Gastrocnemius medialis (tissue), 4 donors: ENCODE data around the gene TMEM51. TPM values are rescaled to one million over a fixed set of nuclear protein-coding genes. Genes with fewer than 3 reads are reported as not detected.

Source experiments
- ATAC-seq, 2 donors: fragments of 150-250 bp; one replicate each; pipeline ENCODE4 v1.9.1; 2016
- DNase-seq, 2 donors: peaks; one replicate each; pipeline ENCODE4 v3.0.0-alpha.2; 2019
- H3K27ac ChIP-seq, 4 donors: fragments of 200-600 bp; sonication (generic); 1 replicate in 1 of 4; 2 replicates in 3 of 4; pipeline ENCODE4 v1.5.1; 2016 to 2018; ENCODE audit warnings: mild to moderate bottlenecking in 2 of 4, moderate library complexity in 1 of 4
- H3K27me3 ChIP-seq, 3 donors: fragments of 200-600 bp; sonication (generic) in 2 of 3; 1 replicate in 1 of 3; 2 replicates in 2 of 3; pipeline versions ENCODE4 v1.5.1 to v1.6.0; 2016 to 2019; ENCODE audit warnings: mild to moderate bottlenecking in 1 of 3, moderate library complexity in 1 of 3
- H3K36me3 ChIP-seq, 2 donors: fragments of 200-600 bp; sonication (generic) in 1 of 2; one replicate each; pipeline ENCODE4 v1.5.1; 2017 to 2018
- H3K4me1 ChIP-seq, 2 donors: fragments of 200-600 bp; sonication (generic) in 1 of 2; one replicate each; pipeline ENCODE4 v1.5.1; 2016 to 2017; ENCODE audit warnings: mild to moderate bottlenecking in 2 of 2
- H3K4me3 ChIP-seq, 4 donors: fragments of 200-600 bp; sonication (generic) in 3 of 4; 1 replicate in 1 of 4; 2 replicates in 3 of 4; pipeline ENCODE4 v1.5.1; 2016 to 2019; ENCODE audit warnings: mild to moderate bottlenecking in 2 of 4
- H3K9me3 ChIP-seq, 3 donors: fragments of 200-600 bp; sonication (generic) in 2 of 3; 1 replicate in 1 of 3; 2 replicates in 2 of 3; pipeline ENCODE4 v1.5.1; 2016 to 2019
- POLR2A ChIP-seq, 2 donors: fragments of 450-650 bp; IDR thresholded peaks; one replicate each; pipeline ENCODE4 v1.6.1; 2017; ENCODE audit warnings: antibody characterized with exemption in 2 of 2, mild to moderate bottlenecking in 2 of 2, moderate library complexity in 2 of 2
- in situ Hi-C, 4 donors: fragments of 200-750 bp; cut with MboI; loops; one replicate each; pipeline versions ENCODE4 v1.15.0 to v1.8.0; 2017; ENCODE audit warnings: low sequenced_read_pairs in 4 of 4
- intact Hi-C: fragments of 100-400 bp; cut with DNase I; formaldehyde crosslinking; loops from one replicate; pipeline ENCODE4 v1.15.1; 2023; ENCODE audit warnings: low total_unique reads
- total RNA-seq, 4 donors: library from RNA; depleted of rRNA; stranded (reverse); fragments of >200 nt; gene quantifications; one replicate each; pipeline versions ENCODE4 v1.1.0 to v1.2.3, GENCODE V29; 2016
- TF ChIP-seq, protein P1 (sequence below), 5 experiments: fragments of 450-650 bp in 3 of 5; fragments of 200-600 bp in 2 of 5; sonication (generic) in 2 of 5; IDR thresholded peaks in 4 of 5; conservative IDR thresholded peaks in 1 of 5; 1 replicate in 4 of 5; 2 replicates in 1 of 5; pipeline ENCODE4 v1.5.1; 2016 to 2019; ENCODE audit warnings: antibody characterized with exemption in 5 of 5, mild to moderate bottlenecking in 3 of 5, moderate library complexity in 3 of 5

The TMEM51 gene
- total RNA-seq, 4 donors from 2014 or later: 0.73 to 2.7 (median 1.8) TPM; not detected in 1

DNA sequence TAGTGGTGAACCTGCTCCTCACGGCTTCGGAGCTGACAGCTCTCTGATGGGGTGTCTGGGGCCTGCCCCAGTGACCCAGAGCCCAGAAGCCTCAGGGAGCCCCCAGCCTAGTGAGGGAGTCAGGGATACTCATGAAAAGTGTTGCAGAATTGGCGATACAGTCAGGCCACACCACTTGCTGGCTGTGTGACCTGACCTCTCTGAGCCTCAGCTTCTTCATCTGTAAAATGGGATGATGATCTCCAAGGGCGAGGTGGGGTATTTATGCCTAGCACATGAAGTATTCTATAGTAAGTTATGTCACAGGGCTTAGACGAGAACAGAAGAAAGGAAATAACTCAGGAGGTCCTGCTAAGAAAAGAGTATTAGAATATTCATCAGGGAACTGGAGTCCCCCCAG, 1.6 kb downstream of the TMEM51 start:
- no peak overlapping the region for H3K27ac ChIP-seq
- no peak for DNase-seq
- no peak for ATAC-seq
- H3K36me3 ChIP-seq: no peaks in the 10 kb centered on the region
- H3K4me3 ChIP-seq: no peak overlapping the region
- TF ChIP-seq POLR2A (IDR thresholded peaks at IDR 0.05): no peak
- TF ChIP-seq, protein P1, sequence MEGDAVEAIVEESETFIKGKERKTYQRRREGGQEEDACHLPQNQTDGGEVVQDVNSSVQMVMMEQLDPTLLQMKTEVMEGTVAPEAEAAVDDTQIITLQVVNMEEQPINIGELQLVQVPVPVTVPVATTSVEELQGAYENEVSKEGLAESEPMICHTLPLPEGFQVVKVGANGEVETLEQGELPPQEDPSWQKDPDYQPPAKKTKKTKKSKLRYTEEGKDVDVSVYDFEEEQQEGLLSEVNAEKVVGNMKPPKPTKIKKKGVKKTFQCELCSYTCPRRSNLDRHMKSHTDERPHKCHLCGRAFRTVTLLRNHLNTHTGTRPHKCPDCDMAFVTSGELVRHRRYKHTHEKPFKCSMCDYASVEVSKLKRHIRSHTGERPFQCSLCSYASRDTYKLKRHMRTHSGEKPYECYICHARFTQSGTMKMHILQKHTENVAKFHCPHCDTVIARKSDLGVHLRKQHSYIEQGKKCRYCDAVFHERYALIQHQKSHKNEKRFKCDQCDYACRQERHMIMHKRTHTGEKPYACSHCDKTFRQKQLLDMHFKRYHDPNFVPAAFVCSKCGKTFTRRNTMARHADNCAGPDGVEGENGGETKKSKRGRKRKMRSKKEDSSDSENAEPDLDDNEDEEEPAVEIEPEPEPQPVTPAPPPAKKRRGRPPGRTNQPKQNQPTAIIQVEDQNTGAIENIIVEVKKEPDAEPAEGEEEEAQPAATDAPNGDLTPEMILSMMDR (IDR thresholded peaks at IDR 0.05 in 4 of 5, conservative IDR thresholded peaks at IDR 0.05 in 1 of 5): no peak
- H3K4me1 ChIP-seq: peaks cover 0 to 14% of the 10 kb centered on the region in 2 donors
- H3K27me3 ChIP-seq: peaks cover 7 to 24% (median 17%) of the 10 kb centered on the region in 3 donors
- intact Hi-C loops (loop anchor here (10.0 kb wide), 1 partner anchor 150 kb away; no protein-coding TSS in a partner anchor), in situ Hi-C loops (loop anchor here in 1 of 4 donors (10.0 kb wide), 1 partner anchor 120 kb away; no protein-coding TSS in a partner anchor)
- no peaks in the 10 kb centered on the region for H3K9me3 ChIP-seq

DNA sequence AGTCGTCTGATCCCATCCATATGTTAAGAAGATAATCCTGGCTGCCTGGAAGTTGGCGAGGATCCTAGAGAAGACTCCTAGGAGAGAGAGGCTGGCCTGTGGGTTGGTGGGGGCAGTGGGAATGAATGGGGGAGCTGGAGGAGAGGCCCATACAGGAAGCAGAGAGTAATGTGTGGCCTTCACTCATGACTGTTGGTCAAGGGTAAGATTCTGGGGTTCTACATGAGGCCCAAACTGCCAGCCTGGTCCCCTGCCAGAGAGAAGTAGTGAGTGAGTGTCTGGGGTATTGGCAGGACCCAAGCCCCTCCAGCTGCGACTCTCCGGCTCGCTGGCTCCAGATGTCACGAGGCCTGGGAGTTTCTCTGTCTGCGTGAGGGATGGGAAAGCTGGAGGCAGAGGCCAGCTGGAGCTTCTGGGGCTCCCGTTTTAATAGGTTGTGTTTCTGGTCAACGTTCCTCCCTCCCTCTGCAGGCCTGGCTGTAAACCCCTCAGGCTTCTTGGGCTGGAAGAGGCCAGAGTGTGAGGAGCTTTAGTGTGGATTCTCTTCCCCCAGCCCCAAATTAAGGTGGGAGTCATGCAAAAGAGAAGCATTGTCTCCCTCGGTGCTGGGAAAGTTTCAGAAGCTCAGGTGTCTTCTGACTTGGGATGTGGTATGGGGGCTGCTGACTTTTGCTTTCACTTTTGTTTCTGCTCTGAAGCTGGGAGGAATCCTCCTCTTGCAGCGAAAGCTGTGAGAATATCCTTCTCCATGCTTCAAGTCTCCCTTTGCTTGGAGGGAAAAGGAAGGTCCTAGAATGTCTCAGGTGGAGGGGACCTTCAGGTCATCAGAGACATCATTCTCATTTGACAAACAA, 2.6 kb downstream of the TMEM51 start:
- in situ Hi-C loops: loop anchor here in 1 of 4 donors (10.0 kb wide), 1 partner anchor 119 kb away; no protein-coding TSS in a partner anchor
- H3K4me3 ChIP-seq: peak overlapping the region in 1 of 4 donors; percentile 37
- peaks cover 7 to 23% (median 12%) of the 10 kb centered on the region in 3 donors for H3K27me3 ChIP-seq
- ATAC-seq: no peak
- DNase-seq: no peak
- no peaks in the 10 kb centered on the region for H3K9me3 ChIP-seq
- H3K27ac ChIP-seq: peak overlapping the region in 2 of 4 donors; percentile 21 to 41
- peaks cover 0 to 14% of the 10 kb centered on the region in 2 donors for H3K4me1 ChIP-seq
- no peaks in the 10 kb centered on the region for H3K36me3 ChIP-seq
- TF ChIP-seq POLR2A (IDR thresholded peaks at IDR 0.05): no peak
- TF ChIP-seq, protein P1 (IDR thresholded peaks at IDR 0.05 in 4 of 5, conservative IDR thresholded peaks at IDR 0.05 in 1 of 5): no peak
- intact Hi-C loops: loop anchor here (10.0 kb wide), 1 partner anchor 149 kb away; no protein-coding TSS in a partner anchor

DNA sequence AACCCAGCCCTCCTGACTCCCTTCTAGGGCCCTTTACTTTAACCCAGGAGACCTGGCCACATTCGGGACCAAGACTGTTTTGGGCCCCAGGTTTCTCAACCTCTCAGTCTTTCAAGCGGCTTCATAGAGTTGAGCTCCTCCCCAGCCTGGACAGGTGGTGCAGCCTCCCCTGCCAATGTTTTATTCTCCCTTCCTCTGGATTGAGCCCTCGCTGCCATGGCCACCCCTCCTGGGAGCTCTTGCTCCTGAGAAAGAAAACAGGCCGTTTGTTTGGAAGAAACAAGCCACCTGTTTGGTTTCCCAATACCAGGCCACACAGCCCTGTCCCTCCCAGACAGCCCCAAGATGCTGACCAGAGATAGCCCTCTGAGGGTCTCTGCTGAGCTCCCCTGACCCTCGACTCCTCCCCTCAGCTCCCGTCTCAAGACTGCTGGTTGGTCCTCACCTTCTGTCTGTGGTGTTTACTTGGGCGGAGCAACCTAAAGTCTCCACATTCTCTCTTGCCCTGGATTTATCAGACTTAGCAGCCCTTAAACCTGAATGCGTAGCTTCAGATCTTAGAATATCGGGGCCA, 3.3 kb downstream of the TMEM51 start:
- Histone ChIP-seq H3K4me1 (peaks cover 0 to 14% of the 10 kb centered on the region in 2 donors), H3K9me3 (no peaks in the 10 kb centered on the region), H3K4me3 (no peak overlapping the region), H3K27ac (peak overlapping the region in 1 of 4 donors; percentile 22), H3K27me3 (peaks cover 4 to 18% (median 8%) of the 10 kb centered on the region in 3 donors), H3K36me3 (no peaks in the 10 kb centered on the region)
- in situ Hi-C loops (loop anchor here in 1 of 4 donors (10.0 kb wide), 1 partner anchor 118 kb away; no protein-coding TSS in a partner anchor), intact Hi-C loops (loop anchor here (10.0 kb wide), 1 partner anchor 148 kb away; no protein-coding TSS in a partner anchor)
- TF ChIP-seq POLR2A (IDR thresholded peaks at IDR 0.05): no peak
- no peak for DNase-seq
- ATAC-seq: no peak

DNA sequence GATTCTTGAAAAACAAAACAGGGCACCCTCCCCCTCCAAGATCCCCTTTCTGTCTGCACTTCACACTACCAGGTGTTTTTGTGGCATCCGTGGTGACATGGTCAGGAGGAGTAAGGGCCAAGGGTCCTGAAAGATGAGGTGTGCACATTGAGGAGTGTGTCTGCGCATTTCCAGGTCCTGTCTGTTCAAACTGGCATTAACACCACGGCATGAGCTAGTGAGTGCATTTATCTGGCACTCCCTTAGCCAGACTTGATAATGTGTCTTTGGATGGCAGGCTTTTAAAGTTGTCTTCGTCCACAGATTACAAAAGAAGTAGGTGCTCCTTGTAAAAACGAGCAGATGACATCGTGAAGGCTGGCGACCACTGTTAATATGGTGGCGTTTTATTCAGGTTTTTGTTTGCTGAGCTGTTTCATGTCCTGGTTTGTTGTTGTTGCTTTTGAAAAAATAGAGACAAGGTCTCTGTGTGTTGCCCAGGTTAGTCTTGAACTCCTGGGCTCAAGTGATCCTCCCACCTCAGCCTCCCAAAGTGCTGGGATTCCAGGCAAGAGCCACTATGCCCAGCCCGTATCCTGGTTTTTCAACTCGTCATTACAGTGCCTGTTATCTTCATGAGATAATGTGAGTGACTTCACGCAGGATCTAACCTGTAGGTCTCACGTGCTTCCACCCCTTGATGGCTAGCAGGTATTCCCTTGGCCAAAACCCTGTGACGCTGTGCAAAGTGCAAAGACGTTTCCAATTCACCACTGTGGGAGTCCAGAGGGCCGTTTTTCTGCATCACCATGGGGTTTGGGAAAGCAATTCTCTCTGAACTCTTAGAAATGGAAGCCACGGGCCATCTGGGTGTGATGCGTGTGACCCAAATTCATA, 4.2 kb downstream of the TMEM51 start:
- H3K27ac ChIP-seq: no peak overlapping the region
- peaks cover 4 to 15% (median 4%) of the 10 kb centered on the region in 3 donors for H3K27me3 ChIP-seq
- no peaks in the 10 kb centered on the region for H3K9me3 ChIP-seq
- H3K4me3 ChIP-seq: no peak overlapping the region
- TF ChIP-seq POLR2A (IDR thresholded peaks at IDR 0.05): no peak
- TF ChIP-seq, protein P1 (IDR thresholded peaks at IDR 0.05 in 4 of 5, conservative IDR thresholded peaks at IDR 0.05 in 1 of 5): no peak
- no peaks in the 10 kb centered on the region for H3K36me3 ChIP-seq
- no peak for ATAC-seq
- DNase-seq: no peak
- intact Hi-C loops: loop anchor here (10.0 kb wide), 1 partner anchor 147 kb away; no protein-coding TSS in a partner anchor
- in situ Hi-C loops: loop anchor here in 1 of 4 donors (10.0 kb wide), 1 partner anchor 117 kb away; no protein-coding TSS in a partner anchor
- peaks cover 0 to 10% of the 10 kb centered on the region in 2 donors for H3K4me1 ChIP-seq
